NCI-H1930 (cell line): ENCODE results near the gene EIPR1.
"Not testable (repeated sequence)": the region's sequence is repeated elsewhere in the genome, so short reads cannot be mapped to it uniquely, and the experiment has no call there.

Experiments used
- DNase-seq, 2 experiments: peaks; one replicate each; lab custom pipeline; 2025; lab: John Stamatoyannopoulos, UW

EIPR1 gene

GRCh38 chr2:3211256-3212060 lies 166.2 kb downstream of the EIPR1 start:
- no peak for DNase-seq

DNA sequence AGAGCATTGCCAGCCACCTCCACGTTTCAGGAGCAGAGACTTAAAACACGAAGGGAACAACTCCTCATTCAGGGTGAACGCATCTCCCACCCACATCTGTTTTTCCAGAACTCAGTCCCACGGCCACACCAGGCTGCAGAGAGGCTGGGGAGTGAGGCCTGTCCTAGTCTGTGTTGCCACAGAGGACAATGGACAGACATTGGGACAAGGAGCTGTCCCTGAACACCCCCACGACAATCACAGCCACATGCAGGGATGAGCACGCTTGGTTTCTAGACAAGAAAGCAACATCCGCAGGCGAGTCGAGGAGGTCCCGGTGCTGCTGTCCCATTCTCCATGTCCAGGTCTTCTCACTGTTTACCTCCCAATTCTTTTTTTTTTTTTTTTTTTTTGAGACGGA lies 167.4 kb downstream of the EIPR1 start:
- DNase-seq: no peak

- no peak for DNase-seq
These were observed 168.4 kb downstream of the EIPR1 start for GRCh38 chr2:3209258-3209657.

- no peak for DNase-seq
These were observed 169.0 kb downstream of the EIPR1 start for GRCh38 chr2:3208591-3208990.

DNA sequence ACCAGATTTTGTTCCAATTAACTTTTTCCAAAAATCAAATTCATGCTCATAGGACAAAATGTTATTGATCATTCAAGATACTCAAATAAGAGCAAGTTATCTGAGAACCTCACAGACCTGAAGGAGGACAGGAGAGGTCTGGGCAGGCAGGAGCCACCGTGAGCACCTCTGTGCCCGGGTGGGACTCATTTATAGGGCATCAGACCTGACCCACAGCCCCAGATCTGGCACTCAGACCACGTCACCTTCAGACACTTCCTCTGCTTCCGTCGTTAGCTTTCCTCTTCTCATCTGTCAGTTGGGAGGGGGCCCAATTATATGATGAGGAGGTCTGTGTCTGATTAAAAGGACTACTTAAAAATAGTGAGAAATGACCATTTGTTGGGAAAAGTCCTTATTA lies 169.4 kb downstream of the EIPR1 start:
- DNase-seq: no peak

- no peak for DNase-seq
These were observed 170.5 kb downstream of the EIPR1 start for GRCh38 chr2:3207091-3207491.

- no peak for DNase-seq
These were observed 171.8 kb downstream of the EIPR1 start for GRCh38 chr2:3205845-3206244.

DNA sequence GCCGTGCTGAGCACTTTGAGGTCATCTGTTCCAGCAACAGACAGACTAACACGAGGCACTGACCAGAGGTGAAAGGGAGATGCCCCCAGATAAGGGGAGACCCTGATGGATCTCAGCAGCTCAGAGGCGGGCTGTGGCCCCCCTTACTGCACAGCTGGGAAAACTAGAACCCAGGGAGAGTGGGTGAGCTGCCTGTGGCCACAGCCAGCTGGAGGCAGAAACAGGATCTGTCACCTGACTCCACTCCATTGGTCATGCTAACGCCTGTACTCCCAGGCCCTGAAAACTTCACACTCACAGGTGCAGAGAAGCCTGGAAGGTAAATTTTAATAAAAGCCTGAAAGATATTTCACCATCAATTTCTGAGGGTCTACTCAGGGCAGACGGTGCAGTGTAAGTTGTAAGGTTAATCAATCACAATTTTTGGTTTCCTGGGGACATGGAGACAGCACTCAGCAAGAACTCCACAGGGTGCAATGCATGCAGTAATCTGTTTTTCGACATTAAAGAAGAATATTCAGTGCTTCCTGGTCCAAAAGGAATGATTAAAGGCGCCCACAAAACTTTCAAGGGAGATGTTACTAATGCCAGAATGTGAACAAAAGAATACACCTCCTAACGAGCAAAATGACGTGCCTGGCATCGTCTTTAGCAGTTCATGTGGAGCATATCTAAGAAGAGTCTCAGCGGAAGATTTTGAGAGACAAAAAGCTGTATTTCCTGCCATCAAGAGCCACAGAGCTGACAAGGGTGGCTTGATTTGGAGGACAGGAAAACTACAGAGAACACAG lies 173.4 kb downstream of the EIPR1 start:
- no peak for DNase-seq

DNA sequence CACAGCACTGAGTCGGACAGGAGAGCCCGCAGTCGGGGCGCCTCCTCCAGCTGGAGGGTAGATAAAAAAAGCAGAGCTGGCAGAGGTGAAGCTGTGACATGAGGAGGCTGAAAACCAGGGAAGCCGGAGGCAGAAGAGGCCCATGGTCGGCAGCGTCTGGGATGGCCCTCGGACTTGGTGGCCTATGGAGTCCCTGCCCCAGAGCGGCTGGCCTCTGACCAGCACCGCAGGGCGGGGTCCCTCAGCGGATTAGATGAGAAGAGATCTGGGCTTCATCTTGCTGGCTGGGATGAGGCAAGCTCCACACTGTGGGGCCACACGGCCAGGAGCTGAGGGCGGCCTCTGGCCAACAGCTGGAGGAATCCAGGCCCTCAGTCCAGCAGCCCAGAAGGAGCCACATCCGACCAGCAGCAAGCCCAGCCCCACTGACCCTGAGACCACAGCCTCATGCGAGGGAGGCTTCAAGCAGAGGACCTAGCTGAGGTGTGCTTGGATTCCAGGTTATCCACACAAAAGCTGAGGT lies 174.1 kb downstream of the EIPR1 start:
- DNase-seq: no peak

DNA sequence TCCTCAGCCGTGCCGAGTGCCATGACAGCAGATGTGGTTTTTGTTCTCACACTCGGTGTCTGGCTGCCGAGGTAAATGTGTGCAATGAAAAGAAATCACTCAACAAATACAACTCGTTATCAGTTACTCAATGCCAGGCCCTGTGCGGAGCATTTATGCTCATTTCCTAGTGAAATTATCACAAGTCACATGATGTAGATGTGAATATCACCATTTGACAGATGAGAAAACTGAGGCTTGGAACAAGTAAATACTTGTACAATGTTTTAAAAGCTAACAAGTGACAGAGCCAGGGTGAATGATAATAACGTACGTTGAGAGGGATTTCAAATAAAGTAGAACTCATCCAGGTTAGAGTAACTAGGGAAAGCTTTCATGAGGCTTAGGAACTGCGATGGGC lies 174.7 kb downstream of the EIPR1 start:
- no peak for DNase-seq

DNA sequence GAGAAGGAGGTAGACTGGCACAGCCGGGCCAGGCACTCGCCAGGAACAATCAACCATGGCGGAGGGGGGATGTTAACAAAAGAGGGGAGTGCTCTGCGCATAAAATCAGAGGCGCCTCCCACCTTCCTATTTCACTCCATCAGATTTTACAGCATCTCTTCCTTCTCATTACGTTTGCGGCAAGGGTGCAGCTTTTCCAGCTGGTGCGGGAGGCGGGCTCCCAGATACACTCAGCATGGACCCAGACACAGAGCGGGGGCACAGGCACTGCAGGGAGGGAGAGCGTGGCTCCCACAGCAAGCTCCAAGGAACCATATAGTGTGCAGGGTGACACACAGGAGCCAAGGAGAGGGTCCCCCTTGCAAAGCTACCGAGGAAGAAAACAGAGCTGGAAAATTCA lies 176.3 kb downstream of the EIPR1 start:
- DNase-seq: no peak

GRCh38 chr2:3200420-3200939 lies 177.1 kb downstream of the EIPR1 start:
- no peak for DNase-seq

DNA sequence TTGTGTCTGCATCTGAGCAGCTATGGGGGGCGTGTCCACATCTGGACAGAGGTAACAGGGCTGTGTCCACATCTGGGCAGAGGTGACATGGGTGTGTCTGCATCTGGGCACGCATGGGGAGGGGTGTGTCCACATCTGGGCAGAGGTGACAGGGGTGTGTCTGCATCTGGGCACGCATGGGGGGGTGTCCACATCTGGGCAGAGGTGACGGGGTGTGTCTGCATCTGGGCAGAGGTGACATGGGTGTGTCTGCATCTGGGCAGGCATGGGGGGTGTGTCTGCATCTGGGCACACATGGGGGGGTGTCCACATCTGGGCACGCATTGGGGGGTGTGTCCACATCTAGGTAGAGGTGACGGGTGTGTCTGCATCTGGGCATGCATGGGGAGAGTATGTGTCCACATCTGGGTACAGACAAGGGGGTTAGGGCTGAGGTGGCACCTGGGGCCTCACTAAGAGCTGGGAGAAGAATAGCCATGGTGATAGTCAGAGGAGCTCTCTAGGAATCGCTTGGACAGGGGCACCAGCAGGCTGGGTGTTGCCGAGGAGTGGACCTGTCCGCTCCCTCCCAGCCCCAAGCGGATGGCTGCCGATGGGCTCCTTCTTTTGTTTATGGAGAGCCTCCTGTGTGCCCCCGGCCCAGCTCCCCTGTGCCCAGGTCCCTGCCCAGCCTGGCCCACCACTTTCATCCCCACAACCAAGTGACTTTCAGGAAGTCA lies 177.8 kb downstream of the EIPR1 start:
- DNase-seq: no peak

DNA sequence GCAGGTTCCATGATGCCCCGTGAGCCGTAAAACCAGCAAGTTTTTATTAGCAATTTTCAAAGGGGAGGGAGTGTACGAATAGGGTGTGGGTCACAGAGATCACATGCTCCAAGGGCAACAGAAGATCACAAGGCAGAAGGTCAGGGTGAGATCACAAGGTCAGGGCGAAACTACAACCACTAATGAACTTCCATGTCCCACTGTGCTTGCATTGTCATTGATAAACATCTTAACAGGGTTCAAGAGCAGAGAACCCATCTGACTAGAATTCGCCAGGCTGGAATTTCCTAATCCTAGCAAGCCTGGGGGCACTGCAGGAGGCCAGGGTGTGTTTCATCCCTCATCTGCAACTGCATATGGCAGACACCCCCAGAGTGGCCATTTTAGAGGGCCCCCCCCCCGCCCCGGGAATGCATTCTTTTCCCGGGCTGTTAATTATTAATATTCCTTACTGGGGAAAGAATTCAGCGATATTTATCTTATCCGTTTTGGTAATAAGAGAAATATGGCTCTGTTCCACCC lies 178.9 kb downstream of the EIPR1 start:
- not testable (repeated sequence) for DNase-seq

- DNase-seq: no peak
These were observed 179.5 kb downstream of the EIPR1 start for GRCh38 chr2:3198119-3198518.

DNA sequence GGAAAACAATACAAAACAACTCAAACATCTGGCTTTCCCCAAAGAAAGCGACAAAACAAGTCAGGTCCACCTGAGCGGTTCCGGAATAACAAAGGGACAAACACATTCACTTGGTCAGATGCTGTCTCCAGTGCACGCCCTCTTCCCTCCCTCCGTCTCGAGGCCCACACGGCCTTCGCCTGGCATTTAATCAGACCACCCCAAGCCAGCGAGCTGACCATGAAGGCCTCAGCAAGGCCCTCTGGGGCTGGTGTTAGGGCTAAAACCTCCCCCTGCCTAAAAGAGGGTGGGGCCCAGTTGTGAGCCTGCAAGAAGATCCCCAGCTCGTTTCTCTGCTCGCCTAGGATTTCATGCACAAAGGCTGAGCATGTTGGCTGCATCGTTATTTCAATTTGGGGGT lies 180.3 kb downstream of the EIPR1 start:
- DNase-seq: no peak

GRCh38 chr2:3196716-3197115 lies 180.9 kb downstream of the EIPR1 start:
- DNase-seq: no peak

DNA sequence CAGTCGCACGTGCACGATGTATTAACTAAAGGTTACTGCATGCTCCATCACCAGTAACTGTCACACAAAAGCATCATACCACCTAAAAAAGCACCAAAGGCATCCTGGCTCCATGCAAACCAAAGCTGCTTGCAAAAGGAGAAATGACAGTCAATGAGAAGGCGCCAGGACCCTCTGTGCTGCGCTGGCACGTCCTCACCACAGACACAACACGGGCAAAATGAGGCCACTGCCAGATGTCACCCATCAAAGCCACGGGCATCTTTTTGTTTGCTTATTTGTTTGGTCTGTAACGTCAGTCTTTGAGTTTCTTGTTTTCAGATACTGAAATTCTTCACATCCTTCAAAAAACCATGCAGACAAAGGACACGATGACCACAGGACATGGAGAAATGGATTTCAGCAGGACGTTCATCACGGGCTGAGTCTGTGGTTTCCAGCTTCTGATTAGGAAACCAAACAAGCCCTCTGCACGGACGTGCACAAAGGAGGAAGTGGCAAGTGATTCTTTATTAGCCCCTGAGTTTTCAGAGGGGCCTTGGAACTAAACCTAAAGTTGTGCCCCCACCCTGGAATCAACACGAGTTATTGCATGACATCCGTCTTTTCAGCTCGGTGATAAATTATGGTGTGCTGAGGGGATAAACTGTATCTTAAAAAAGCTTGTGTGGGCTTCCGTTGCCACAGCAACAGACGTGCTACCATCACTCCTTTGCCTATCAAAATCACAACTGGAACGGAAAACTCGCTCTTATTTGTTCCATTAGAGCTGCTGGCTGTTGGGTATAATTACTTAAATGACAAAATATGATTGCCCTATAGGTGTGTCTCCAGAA lies 181.8 kb downstream of the EIPR1 start:
- no peak for DNase-seq

DNA sequence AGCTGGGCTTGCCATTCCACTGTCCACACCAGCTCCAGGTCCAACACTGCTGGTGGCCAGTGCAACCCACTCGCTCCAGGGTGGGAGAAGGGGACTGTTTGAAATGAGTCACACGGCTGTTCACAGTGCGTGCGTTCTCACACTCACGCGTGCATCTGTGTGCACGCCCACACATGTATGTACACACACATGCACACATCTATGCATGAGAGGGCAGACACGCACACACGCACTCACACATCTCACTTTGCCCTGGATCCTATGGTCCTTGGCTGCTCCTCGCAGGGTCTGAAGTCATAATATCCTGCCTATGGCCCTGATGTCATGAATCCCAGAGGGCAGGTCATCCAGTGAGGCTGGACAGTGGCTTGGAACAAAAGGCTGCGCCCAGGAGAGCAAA lies 182.8 kb downstream of the EIPR1 start:
- no peak for DNase-seq

DNA sequence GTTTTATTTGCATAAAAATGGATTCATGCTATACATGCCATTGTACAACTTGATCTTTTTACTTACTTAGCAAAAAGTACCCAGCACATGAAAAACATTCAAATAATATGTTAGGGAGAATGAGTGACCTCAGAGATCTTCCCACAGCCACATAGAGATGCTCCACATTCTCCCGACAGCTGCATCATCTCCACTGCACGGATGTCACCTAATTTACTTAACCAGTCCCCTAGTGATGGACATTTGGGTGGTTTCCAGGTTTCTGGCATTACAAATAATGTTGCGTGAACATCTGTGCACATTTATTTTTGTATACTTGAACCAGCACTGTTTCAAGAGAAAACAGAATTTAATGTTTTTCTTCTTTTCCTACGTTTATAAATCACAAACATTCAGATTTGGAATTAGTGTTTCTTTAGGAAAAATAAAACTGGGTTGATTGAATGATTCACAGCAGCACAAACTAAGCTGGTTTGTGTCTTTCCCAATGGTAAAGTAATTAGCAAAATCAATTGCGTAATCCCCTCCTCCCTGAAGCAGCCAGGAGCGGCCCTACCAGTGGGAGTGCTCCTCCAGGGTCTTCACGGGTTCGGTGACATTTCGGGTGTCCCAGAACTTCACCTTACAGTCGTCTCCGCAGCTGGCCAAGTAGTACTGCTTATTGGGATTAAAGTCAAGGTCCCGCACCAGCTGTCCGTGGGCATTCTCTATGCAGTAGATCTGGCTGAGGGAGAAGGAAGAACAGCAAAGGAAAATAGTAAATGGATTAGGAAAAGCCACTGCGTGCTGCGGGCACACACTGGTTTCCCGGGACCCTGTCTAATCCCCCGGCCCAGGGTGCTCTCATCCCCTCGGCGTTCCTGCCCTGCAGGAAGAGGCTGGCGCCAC lies 183.9 kb downstream of the EIPR1 start:
- no peak for DNase-seq
